HEK293 (cell line): ENCODE data around the gene POGZ.

Experiments
- GLI2 ChIP-seq: fragments of 450-650 bp; formaldehyde crosslinking; IDR thresholded peaks from 2 replicates; pipeline ENCODE4; 2017; ENCODE audit warnings: missing biosample characterization, missing genetic modification characterization, low read depth, borderline replicate concordance
- HOXA7 ChIP-seq: sonication (generic); formaldehyde crosslinking; IDR thresholded peaks from 2 replicates; pipeline ENCODE4 v1.8.1; 2022; ENCODE audit warnings: missing genetic modification reagents, borderline replicate concordance
- HOXD13 ChIP-seq: sonication (generic); formaldehyde crosslinking; IDR thresholded peaks from 2 replicates; pipeline ENCODE4 v1.8.0; 2022; ENCODE audit warnings: missing genetic modification reagents, borderline replicate concordance
- INSM2 ChIP-seq: fragments of 450-650 bp; formaldehyde crosslinking; IDR thresholded peaks from 2 replicates; pipeline ENCODE4 v1.5.1; 2016; ENCODE audit warnings: missing biosample characterization, missing genetic modification characterization
- SP2 ChIP-seq: fragments of 450-650 bp; formaldehyde crosslinking; IDR thresholded peaks from 2 replicates; pipeline ENCODE4 v1.5.1; 2016; ENCODE audit warnings: missing biosample characterization, missing genetic modification characterization
- ZBTB44 ChIP-seq: fragments of 450-650 bp; IDR thresholded peaks from 2 replicates; pipeline ENCODE4 v1.5.1; 2018; ENCODE audit warnings: missing biosample characterization, mild to moderate bottlenecking, missing genetic modification characterization
- ZBTB7A ChIP-seq: fragments of 450-650 bp; formaldehyde crosslinking; IDR thresholded peaks from 2 replicates; pipeline ENCODE4 v1.5.1; 2016; ENCODE audit warnings: low read depth, missing biosample characterization, missing genetic modification characterization
- ZIC2 ChIP-seq: fragments of 450-650 bp; formaldehyde crosslinking; IDR thresholded peaks from 2 replicates; pipeline ENCODE4 v1.5.1; 2016; ENCODE audit warnings: missing biosample characterization, missing genetic modification characterization
- ZNF148 ChIP-seq: fragments of 450-650 bp; formaldehyde crosslinking; IDR thresholded peaks from 2 replicates; pipeline ENCODE4 v1.5.0; 2017; ENCODE audit warnings: missing biosample characterization, missing genetic modification characterization, borderline replicate concordance
- ZNF16 ChIP-seq: fragments of 450-650 bp; formaldehyde crosslinking; IDR thresholded peaks from 2 replicates; pipeline ENCODE4 v1.5.1; 2016; ENCODE audit warnings: low read depth, missing biosample characterization, missing genetic modification characterization
- ZNF175 ChIP-seq: fragments of 450-650 bp; formaldehyde crosslinking; IDR thresholded peaks from 2 replicates; pipeline ENCODE4 v1.5.1; 2016; ENCODE audit warnings: missing biosample characterization, missing genetic modification characterization
- ZNF184 ChIP-seq: fragments of 450-650 bp; IDR thresholded peaks from 2 replicates; pipeline ENCODE4 v1.5.1; 2018; ENCODE audit warnings: missing biosample characterization, mild to moderate bottlenecking, missing genetic modification characterization
- ZNF19 ChIP-seq: fragments of 450-650 bp; formaldehyde crosslinking; IDR thresholded peaks from 2 replicates; pipeline ENCODE4; 2016; ENCODE audit warnings: missing biosample characterization, missing genetic modification characterization, low read depth
- ZNF292 ChIP-seq: fragments of 450-650 bp; formaldehyde crosslinking; IDR thresholded peaks from 2 replicates; pipeline ENCODE4 v1.5.1; 2016; ENCODE audit warnings: low read depth, missing biosample characterization, missing genetic modification characterization, borderline replicate concordance
- ZNF302 ChIP-seq: fragments of 450-650 bp; formaldehyde crosslinking; IDR thresholded peaks from 2 replicates; pipeline ENCODE4 v1.5.1; 2016; ENCODE audit warnings: missing biosample characterization, missing genetic modification characterization, low read depth
- ZNF362 ChIP-seq: fragments of 450-650 bp; formaldehyde crosslinking; IDR thresholded peaks from 2 replicates; pipeline ENCODE4 v1.5.1; 2016; ENCODE audit warnings: missing biosample characterization, missing genetic modification characterization
- ZNF473 ChIP-seq: fragments of 450-650 bp; formaldehyde crosslinking; IDR thresholded peaks from 2 replicates; pipeline ENCODE4 v1.5.1; 2017; ENCODE audit warnings: missing biosample characterization, missing genetic modification characterization
- ZNF488 ChIP-seq: fragments of 450-650 bp; formaldehyde crosslinking; IDR thresholded peaks from 2 replicates; pipeline ENCODE4 v1.5.1; 2016; ENCODE audit warnings: missing biosample characterization, missing genetic modification characterization
- ZNF513 ChIP-seq: fragments of 450-650 bp; IDR thresholded peaks from 2 replicates; pipeline ENCODE4 v1.5.1; 2018; ENCODE audit warnings: missing biosample characterization, missing genetic modification characterization
- ZNF529 ChIP-seq: fragments of 450-650 bp; formaldehyde crosslinking; IDR thresholded peaks from 2 replicates; pipeline ENCODE4 v1.5.1; 2017; ENCODE audit warnings: missing genetic modification characterization, missing biosample characterization; ENCODE audit not compliant: insufficient replicate concordance
- ZNF530 ChIP-seq: fragments of 450-650 bp; formaldehyde crosslinking; IDR thresholded peaks from 2 replicates; pipeline ENCODE4 v1.5.1; 2016; ENCODE audit warnings: low read depth, missing biosample characterization, missing genetic modification characterization
- ZNF548 ChIP-seq: fragments of 450-650 bp; formaldehyde crosslinking; IDR thresholded peaks from 2 replicates; pipeline ENCODE4 v1.5.1; 2016; ENCODE audit warnings: missing biosample characterization, missing genetic modification characterization
- ZNF555 ChIP-seq: fragments of 450-650 bp; formaldehyde crosslinking; conservative IDR thresholded peaks from 2 replicates; pipeline ENCODE4 v1.5.1; 2017; ENCODE audit warnings: missing biosample characterization, mild to moderate bottlenecking, missing genetic modification characterization, inconsistent platforms
- ZNF596 ChIP-seq: fragments of 450-650 bp; IDR thresholded peaks from 2 replicates; pipeline ENCODE4 v1.5.0; 2018; ENCODE audit warnings: missing biosample characterization, mild to moderate bottlenecking, missing genetic modification characterization, moderate library complexity
- ZNF658 ChIP-seq: fragments of 450-650 bp; formaldehyde crosslinking; IDR thresholded peaks from 2 replicates; pipeline ENCODE4; 2016; ENCODE audit warnings: missing biosample characterization, missing genetic modification characterization
- ZNF670 ChIP-seq: fragments of 450-650 bp; formaldehyde crosslinking; IDR thresholded peaks from 2 replicates; pipeline ENCODE4 v1.5.1; 2016; ENCODE audit warnings: missing biosample characterization, missing genetic modification characterization, low read depth
- ZNF747 ChIP-seq: fragments of 450-650 bp; formaldehyde crosslinking; IDR thresholded peaks from 2 replicates; pipeline ENCODE4 v1.5.1; 2016; ENCODE audit warnings: missing biosample characterization, missing genetic modification characterization
- ZNF76 ChIP-seq: fragments of 450-650 bp; formaldehyde crosslinking; IDR thresholded peaks from 2 replicates; pipeline ENCODE4; 2016; ENCODE audit warnings: low read depth, missing biosample characterization, missing genetic modification characterization, borderline replicate concordance
- ZNF785 ChIP-seq: fragments of 450-650 bp; formaldehyde crosslinking; IDR thresholded peaks from 2 replicates; pipeline ENCODE4 v1.5.1; 2016; ENCODE audit warnings: missing biosample characterization, missing genetic modification characterization
- ZNF792 ChIP-seq: fragments of 450-650 bp; formaldehyde crosslinking; IDR thresholded peaks from 2 replicates; pipeline ENCODE4 v1.5.1; 2016; ENCODE audit warnings: missing biosample characterization, missing genetic modification characterization
- ZSCAN23 ChIP-seq: fragments of 450-650 bp; formaldehyde crosslinking; IDR thresholded peaks from 2 replicates; pipeline ENCODE4 v1.5.1; 2016; ENCODE audit warnings: missing biosample characterization, missing genetic modification characterization

Gene POGZ

GRCh38 chr1:151457911-151458801 lies 1.1 kb downstream of the POGZ start (continued):
- no peak for TF ChIP-seq ZNF362 (tag by site-specific recombination)
- TF ChIP-seq ZNF473 (tag by site-specific recombination): no peak
- no peak for TF ChIP-seq ZNF529 (tag by site-specific recombination)
- peak; percentile 72; the same call in 1 of the 2 replicates for TF ChIP-seq ZSCAN23 (tag by site-specific recombination)
- no peak for TF ChIP-seq ZNF184
- no peak for TF ChIP-seq ZNF302
- TF ChIP-seq HOXA7 (CRISPR knock-in tag): no peak
- no peak for TF ChIP-seq ZNF530 (tag by site-specific recombination)
- TF ChIP-seq ZNF488 (tag by site-specific recombination): no peak
- no peak for TF ChIP-seq ZNF148
- no peak for TF ChIP-seq ZNF175 (tag by site-specific recombination)
- peak; percentile 21; the same call in 1 of the 2 replicates for TF ChIP-seq ZNF513 (tag by site-specific recombination)
- TF ChIP-seq ZBTB7A (tag by site-specific recombination): 0 out of 2 replicates have a peak, but pooled peaks have one; percentile 58
- TF ChIP-seq ZNF19 (tag by site-specific recombination): no peak
- peak; percentile 64 for TF ChIP-seq SP2 (tag by site-specific recombination)
- TF ChIP-seq ZNF658 (tag by site-specific recombination): no peak
- no peak for TF ChIP-seq ZNF16 (tag by site-specific recombination)
- TF ChIP-seq ZNF747 (tag by site-specific recombination): no peak
- no peak for TF ChIP-seq ZNF555 (tag by site-specific recombination)
- peak; percentile 38; the same call in 1 of the 2 replicates for TF ChIP-seq ZNF76 (tag by site-specific recombination)
- no peak for TF ChIP-seq ZNF792 (tag by site-specific recombination)
- no peak for TF ChIP-seq ZNF670
- no peak for TF ChIP-seq ZNF596 (tag by site-specific recombination)
- TF ChIP-seq INSM2 (tag by site-specific recombination): no peak; the same call in 1 of the 2 replicates
- no peak for TF ChIP-seq ZBTB44 (tag by site-specific recombination)
- no peak for TF ChIP-seq GLI2 (tag by site-specific recombination)
- peak; percentile 19; the same call in 1 of the 2 replicates for TF ChIP-seq ZIC2 (tag by site-specific recombination)
- no peak for TF ChIP-seq ZNF548
- TF ChIP-seq HOXD13: no peak
- no peak for TF ChIP-seq ZNF292 (tag by site-specific recombination)
- no peak for TF ChIP-seq ZNF785 (tag by site-specific recombination)
